GM12878 (cell line): ENCODE measurements around the gene C5orf34. TPM values are rescaled to one million over a fixed set of nuclear protein-coding genes. Genes with fewer than 3 reads are reported as not detected.

Experiments
- ATAC-seq: fragments of 200-7000 bp; cut with Tn5 transposase; 3 replicates; pipeline ENCODE4 v1.9.1; 2020; ENCODE audit warnings: mild to moderate bottlenecking, moderate library complexity
- BruUV-seq: library from RNA; stranded (reverse); fragments of 400-500 nt; replicated peaks from 2 replicates; lab custom pipeline; 2021; lab: Mats Ljungman, UMichigan
- CTCF ChIA-PET: fragments of 300-600 bp; sonication (Branson Sonifier 250); formaldehyde crosslinking; extraction: SDS; loops from one replicate; lab custom pipeline; 2021; ENCODE audit warnings: inconsistent platforms; lab: Yijun Ruan, JAX
- POLR2A ChIA-PET: fragments of 350-600 bp; formaldehyde crosslinking; extraction: SDS; loops from one replicate; lab custom pipeline; 2021; ENCODE audit warnings: inconsistent platforms; lab: Charles Lee
- RAD21 ChIA-PET: fragments of 300-600 bp; sonication (Branson Sonifier 250); formaldehyde crosslinking; loops from one replicate; lab custom pipeline; 2023; ENCODE audit warnings: antibody characterized with exemption; ENCODE audit not compliant: unreplicated experiment; lab: Charles Lee
- SMC1A ChIA-PET: fragments of 300-600 bp; sonication (Branson Sonifier 250); formaldehyde crosslinking; loops from one replicate; lab custom pipeline; 2023; ENCODE audit not compliant: unreplicated experiment, uncharacterized antibody; lab: Charles Lee
- DNase-seq: peaks from one replicate; pipeline ENCODE4 v3.0.0-alpha.2; 2011; ENCODE audit warnings: low read depth, low spot score
- FAIRE-seq: peaks from 3 replicates; lab custom pipeline; 2011; peaks lifted over from hg19 to GRCh38; lab: Jason Lieb, UNC
- H2AFZ ChIP-seq: 2 replicates; pipeline ENCODE4 v1.6.0; 2011; ENCODE audit warnings: low read depth, low read length, control low read depth; ENCODE audit not compliant: control insufficient read depth
- H3K27ac ChIP-seq: 2 replicates; pipeline ENCODE4 v1.5.1; 2011; ENCODE audit warnings: control low read depth; ENCODE audit not compliant: control insufficient read depth, insufficient read depth
- H3K27me3 ChIP-seq, 2 experiments: replicated peaks in 1 of 2; 2 replicates each; pipeline versions ENCODE4 v1.6.0 to v1.6.1; 2011; ENCODE audit warnings: low read length in 1 of 2; ENCODE audit not compliant: control insufficient read depth in 2 of 2, insufficient read depth in 2 of 2
- H3K36me3 ChIP-seq, 2 experiments: 2 replicates each; pipeline ENCODE4 v1.5.1; 2011; ENCODE audit warnings: low read length in 1 of 2; ENCODE audit not compliant: control insufficient read depth in 2 of 2, insufficient read depth in 2 of 2
- H3K4me1 ChIP-seq: 2 replicates; pipeline ENCODE4 v1.6.1; 2011; ENCODE audit warnings: mild to moderate bottlenecking, low read length, moderate library complexity, mixed read lengths; ENCODE audit not compliant: control insufficient read depth, insufficient read depth
- H3K4me2 ChIP-seq: 2 replicates; pipeline ENCODE4 v1.6.0; 2011; ENCODE audit warnings: control low read depth; ENCODE audit not compliant: control insufficient read depth, insufficient read depth
- H3K4me3 ChIP-seq: fragments of 200-600 bp; sonication (generic); 2 replicates; pipeline ENCODE4 v1.5.1; 2016
- H3K79me2 ChIP-seq: 2 replicates; pipeline ENCODE4 v1.6.0; 2011; ENCODE audit warnings: low read length; ENCODE audit not compliant: control insufficient read depth, insufficient read depth
- H3K9ac ChIP-seq: 2 replicates; pipeline ENCODE4 v1.8.0; 2011; ENCODE audit warnings: low read length, control low read depth, mixed read lengths; ENCODE audit not compliant: control insufficient read depth, insufficient read depth
- H3K9me3 ChIP-seq: replicated peaks from 3 replicates; pipeline ENCODE4 v1.5.1; 2011; ENCODE audit warnings: mild to moderate bottlenecking, low read length; ENCODE audit not compliant: control insufficient read depth, insufficient read depth
- H4K20me1 ChIP-seq: 2 replicates; pipeline ENCODE4 v1.6.0; 2011; ENCODE audit not compliant: control insufficient read depth, insufficient read depth
- BHLHE40 ChIP-seq, 2 experiments: fragments of 450-650 bp in 1 of 2; IDR thresholded peaks; 2 replicates each; pipeline ENCODE4 v1.6.1; 2011 to 2017; ENCODE audit warnings: low read depth in 2 of 2, borderline replicate concordance in 1 of 2, improper control_type of control experiment in 1 of 2, low read length in 1 of 2, mild to moderate bottlenecking in 1 of 2
- CHD2 ChIP-seq: IDR thresholded peaks from 2 replicates; pipeline ENCODE4 v1.6.1; 2011; ENCODE audit warnings: low read depth, low read length, improper control_type of control experiment, borderline replicate concordance
- EGR1 ChIP-seq, 2 experiments: IDR thresholded peaks; 1 replicate in 1 of 2; 2 replicates in 1 of 2; pipeline ENCODE4 v1.6.1; 2011 to 2012; ENCODE audit warnings: low read depth in 2 of 2, low read length in 2 of 2, borderline replicate concordance in 1 of 2, mild to moderate bottlenecking in 1 of 2, moderate library complexity in 1 of 2
- FOXM1 ChIP-seq: IDR thresholded peaks from 2 replicates; pipeline ENCODE4 v1.6.1; 2012; ENCODE audit warnings: low read depth, mild to moderate bottlenecking, inconsistent platforms, low read length, moderate library complexity
- GABPA ChIP-seq: IDR thresholded peaks from 2 replicates; pipeline ENCODE4 v1.6.1; 2014; ENCODE audit warnings: antibody characterized with exemption, low read depth, mild to moderate bottlenecking, inconsistent platforms
- IKZF2 ChIP-seq, 2 experiments: fragments of 450-650 bp; IDR thresholded peaks; 2 replicates each; pipeline ENCODE4 v1.6.1; 2017; ENCODE audit warnings: mild to moderate bottlenecking in 2 of 2, moderate library complexity in 2 of 2
- IRF5 ChIP-seq: fragments of 450-650 bp; IDR thresholded peaks from 2 replicates; pipeline ENCODE4 v1.6.1; 2017; ENCODE audit warnings: borderline replicate concordance
- MLLT1 ChIP-seq: fragments of 450-650 bp; IDR thresholded peaks from 2 replicates; pipeline ENCODE4 v1.6.1; 2016; ENCODE audit warnings: mild to moderate bottlenecking
- POLR2A ChIP-seq: IDR thresholded peaks from 2 replicates; pipeline ENCODE4 v1.6.1; 2011; ENCODE audit warnings: low read depth, mild to moderate bottlenecking, low read length
- POLR2AphosphoS5 ChIP-seq: IDR thresholded peaks from 2 replicates; pipeline ENCODE4 v1.6.1; 2011; ENCODE audit warnings: mild to moderate bottlenecking, low read length, inconsistent platforms
- RAD21 ChIP-seq: IDR thresholded peaks from 2 replicates; pipeline ENCODE4 v1.6.1; 2011; ENCODE audit warnings: mild to moderate bottlenecking, low read depth, low read length, moderate library complexity; ENCODE audit not compliant: insufficient read depth
- RELB ChIP-seq: fragments of 450-650 bp; IDR thresholded peaks from 2 replicates; pipeline ENCODE4 v1.6.1; 2017; ENCODE audit warnings: low read depth, mild to moderate bottlenecking, moderate library complexity
- RUNX3 ChIP-seq: IDR thresholded peaks from 2 replicates; pipeline ENCODE4 v1.6.1; 2012; ENCODE audit warnings: low read length, inconsistent platforms
- STAT3 ChIP-seq: IDR thresholded peaks from 2 replicates; pipeline ENCODE4 v1.6.1; 2011; ENCODE audit warnings: low read depth, low read length, improper control_type of control experiment
- TCF7 ChIP-seq: IDR thresholded peaks from 2 replicates; pipeline ENCODE4 v1.6.1; 2014; ENCODE audit warnings: antibody characterized with exemption, borderline replicate concordance
- USF1 ChIP-seq: IDR thresholded peaks from 2 replicates; pipeline ENCODE4 v1.6.1; 2011; ENCODE audit warnings: borderline replicate concordance, low read depth, mild to moderate bottlenecking, moderate library complexity, mixed read lengths, low read length; ENCODE audit not compliant: insufficient read depth; ENCODE audit errors: extremely low read length
- ZZZ3 ChIP-seq: IDR thresholded peaks from 2 replicates; pipeline ENCODE4 v1.6.1; 2011; ENCODE audit warnings: low read depth; ENCODE audit not compliant: control insufficient read depth, insufficient read length
- WGBS: methylation state at CpG from one replicate; pipeline ENCODE4 v1.1.6; 2016; ENCODE audit warnings: low lambda C conversion rate; ENCODE audit not compliant: insufficient replicate concordance, insufficient coverage; ENCODE audit errors: missing lambda C conversion rate; 5-methylcytosine and 5-hydroxymethylcytosine counted together
- in situ Hi-C: fragments of 300-500 bp; cut with MboI; formaldehyde crosslinking; loops from 9 replicates; pipeline ENCODE4 v1.14.3; 2018; ENCODE audit warnings: mixed read lengths
- intact Hi-C: fragments of 100-400 bp; cut with micrococcal nuclease; formaldehyde crosslinking; loops from one replicate; pipeline ENCODE4 v1.14.2; 2022; ENCODE audit not compliant: unreplicated experiment
- polyA plus RNA-seq, 11 experiments: library from polyadenylated mRNA; depleted of rRNA in 4 of 11; unstranded in 6 of 11; stranded (reverse) in 5 of 11; fragments of >200 nt; fragmentation: Nextera tagmentation in 4 of 11; fragmentation: Illumina TruSeq in 1 of 11; extraction: Ambion mirVana in 4 of 11; extraction: Trizol in 1 of 11; gene quantifications; 1 replicate in 1 of 11; 2 replicates in 10 of 11; pipeline versions ENCODE4 v1.2.1 to v1.2.3, GENCODE V29; 2011 to 2016; ENCODE audit warnings: inconsistent platforms in 2 of 11, missing spikeins in 2 of 11, low read depth in 1 of 11
- total RNA-seq, 4 experiments: library from RNA; depleted of rRNA in 3 of 4; stranded (reverse); fragments of >200 nt in 3 of 4; fragmentation: Illumina TruSeq in 1 of 4; extraction: Trizol in 1 of 4; gene quantifications; 2 replicates each; pipeline versions ENCODE4 v1.2.1 to v1.2.3, GENCODE V29; 2013 to 2021

The C5orf34 gene
- total and polyA plus RNA-seq, 10 of the 15 experiments (the other 5 are each of a cell fraction or from before 2014, with no cell fraction given), result 6.1 to 15.1 (median 10.0) TPM

GRCh38 chr5:43555895-43556606 is 41.1 kb upstream of the C5orf34 start:
- H3K27me3 ChIP-seq, result no peaks in the 10 kb centered on the region
- ChIA-PET RAD21 (interaction anchor here (1.2 to 3.8 kb wide), 7 partner anchors 11 to 75 kb away, joined by 3 to 19 read pairs (median 10); partner anchors contain the start of genes C5orf34, NNT and TMEM267), POLR2A (interaction anchor here (0.6 to 3.6 kb wide), 5 partner anchors 12 to 71 kb away, joined by 3 to 19 read pairs (median 13); partner anchors contain the start of genes NNT and TMEM267), CTCF (interaction anchor here (1.3 to 4.4 kb wide), 7 partner anchors 11 to 75 kb away, joined by 6 to 31 read pairs (median 18); partner anchors contain the start of genes NNT and TMEM267), SMC1A (interaction anchor here (0.8 to 2.8 kb wide), 8 partner anchors 13 to 81 kb away, joined by 3 to 27 read pairs (median 7); partner anchors contain the start of genes NNT and TMEM267)
- peak overlapping the region; percentile 97 for H3K9ac ChIP-seq
- H3K36me3 ChIP-seq, result peaks cover 0 to 6% of the 10 kb centered on the region in 2 experiments; a peak in 1 of 4 replicates
- FAIRE-seq, result no peak
- no peak for DNase-seq
- H3K9me3 ChIP-seq, result no peaks in the 10 kb centered on the region
- in situ Hi-C loops, result no loop called here
- peak overlapping the region; percentile 94 for H3K4me3 ChIP-seq
- H3K4me2 ChIP-seq, result peak overlapping the region; percentile 83; the same call in 1 of the 2 replicates
- BruUV-seq, result no TSS peak
- no peaks in the 10 kb centered on the region for H4K20me1 ChIP-seq
- intact Hi-C loops, result loop anchor here (2.0 to 10.0 kb wide), 2 partner anchors 47 to 561 kb away; partner anchors contain the start of gene NNT
- under 1% methylated on average over 40 of the region's 44 CpGs for WGBS
- peak overlapping the region; percentile 87 for H3K27ac ChIP-seq
- H3K4me1 ChIP-seq, result peaks cover 13% of the 10 kb centered on the region
- H3K79me2 ChIP-seq, result peaks cover 56% of the 10 kb centered on the region
- peak; percentile 24 for ATAC-seq
- peak overlapping the region; percentile 69 for H2AFZ ChIP-seq
- TF ChIP-seq FOXM1, result no peak
- TF ChIP-seq IKZF2 (IDR thresholded peaks at IDR 0.05), result peak; percentile 53 to 63
- TF ChIP-seq MLLT1, result peak; percentile 44; the same call in 1 of the 2 replicates
- peak; percentile 16 for TF ChIP-seq POLR2AphosphoS5
- no peak for TF ChIP-seq IRF5
- TF ChIP-seq ZZZ3, result no peak
- no peak for TF ChIP-seq RAD21
- TF ChIP-seq STAT3, result no peak
- TF ChIP-seq USF1, result peak; percentile 24
- 0 out of 2 replicates have a peak, but pooled peaks have one; percentile 28 for TF ChIP-seq CHD2
- peak; percentile 39 to 80; a peak in 2 of 4 replicates for TF ChIP-seq BHLHE40 (IDR thresholded peaks at IDR 0.05; ENCODE audit: borderline replicate concordance in 1 of 2, low read depth in 2 of 2, low read length in 1 of 2)
- TF ChIP-seq POLR2A, result peak; percentile 5
- no peak for TF ChIP-seq GABPA
- peak; percentile 32; the same call in 1 of the 2 replicates for TF ChIP-seq RELB
- 0 out of 3 replicates have a peak, but pooled peaks of 1 of the 2 experiments have one; percentile 21 for TF ChIP-seq EGR1 (IDR thresholded peaks at IDR 0.05; ENCODE audit: borderline replicate concordance in 1 of 2, low read depth in 2 of 2, low read length in 2 of 2)
- no peak for TF ChIP-seq TCF7
- peak; percentile 4; the same call in 1 of the 2 replicates for TF ChIP-seq RUNX3
